HG03558 (cell line): Measurements from ENCODE around the gene FAM181B.

Experiments used
- ATAC-seq: cut with Tn5 transposase; IDR thresholded peaks from one replicate; pipeline ENCODE4 v1.9.1; 2021; ENCODE audit warnings: moderate number of reproducible peaks; ENCODE audit not compliant: unreplicated experiment; ENCODE audit errors: extremely low read depth

FAM181B gene, protein sequence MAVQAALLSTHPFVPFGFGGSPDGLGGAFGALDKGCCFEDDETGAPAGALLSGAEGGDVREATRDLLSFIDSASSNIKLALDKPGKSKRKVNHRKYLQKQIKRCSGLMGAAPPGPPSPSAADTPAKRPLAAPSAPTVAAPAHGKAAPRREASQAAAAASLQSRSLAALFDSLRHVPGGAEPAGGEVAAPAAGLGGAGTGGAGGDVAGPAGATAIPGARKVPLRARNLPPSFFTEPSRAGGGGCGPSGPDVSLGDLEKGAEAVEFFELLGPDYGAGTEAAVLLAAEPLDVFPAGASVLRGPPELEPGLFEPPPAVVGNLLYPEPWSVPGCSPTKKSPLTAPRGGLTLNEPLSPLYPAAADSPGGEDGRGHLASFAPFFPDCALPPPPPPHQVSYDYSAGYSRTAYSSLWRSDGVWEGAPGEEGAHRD

GRCh38 chr11:82733444-82734119 is at the start of gene FAM181B:
Gene FAM181B, minus strand, starts transcription at chr11:82733864. Its CDS starts 135 bp downstream, at chr11:82733729.
- no peak for ATAC-seq

GRCh38 chr11:82782825-82783374 is 49.2 kb upstream of the FAM181B start:
- no peak for ATAC-seq

DNA sequence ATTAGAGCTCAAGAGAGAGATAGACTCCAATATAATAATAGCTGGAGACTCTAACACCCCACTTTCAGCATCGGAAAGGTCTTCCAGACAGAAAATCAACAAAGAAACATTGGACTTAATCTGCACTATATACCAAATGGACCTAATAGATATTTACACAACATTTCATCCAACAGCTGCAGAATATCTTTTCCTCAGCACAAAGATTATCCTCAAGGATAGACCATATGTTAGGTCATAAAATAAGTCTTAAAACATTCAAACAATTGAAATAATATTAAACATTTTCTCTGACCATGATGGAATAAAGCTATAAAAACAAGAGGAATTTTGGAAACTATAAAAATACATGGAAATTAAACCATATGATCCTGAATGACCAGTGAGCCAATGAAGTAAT is 45.1 kb upstream of the FAM181B start:
- no peak for ATAC-seq

- ATAC-seq = no peak
Measured at GRCh38 chr11:82776377-82776776, 42.7 kb upstream of the FAM181B start.

DNA sequence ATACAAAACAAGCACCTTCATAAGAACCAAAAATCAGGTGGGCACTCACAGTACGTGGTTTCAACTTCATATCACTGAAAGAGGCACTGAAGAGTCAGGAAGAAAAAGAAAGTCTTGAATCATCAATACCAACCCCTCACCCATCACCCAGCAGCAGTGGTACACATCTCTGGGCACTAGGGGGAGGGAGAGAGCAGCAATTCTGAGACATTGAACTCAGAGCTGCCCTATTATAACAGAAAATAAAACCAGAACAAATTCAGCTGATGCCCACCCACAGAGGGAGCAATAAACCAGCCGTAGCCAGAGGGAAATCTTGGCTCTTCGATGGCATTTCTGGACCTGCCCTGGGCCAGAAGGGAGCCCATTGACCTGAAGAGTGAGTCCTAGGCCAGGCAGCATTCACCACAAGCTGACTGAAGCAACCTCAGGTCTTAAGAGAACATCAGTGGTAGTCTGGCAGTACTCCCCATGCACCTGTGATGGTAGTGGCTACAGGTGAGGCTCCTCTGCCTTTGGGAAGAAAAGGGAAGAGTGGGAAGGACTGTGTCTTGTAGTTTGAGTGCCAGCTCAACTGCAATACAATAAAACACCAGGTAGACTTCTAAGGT is 42.2 kb upstream of the FAM181B start:
- peak; percentile 96 for ATAC-seq

DNA sequence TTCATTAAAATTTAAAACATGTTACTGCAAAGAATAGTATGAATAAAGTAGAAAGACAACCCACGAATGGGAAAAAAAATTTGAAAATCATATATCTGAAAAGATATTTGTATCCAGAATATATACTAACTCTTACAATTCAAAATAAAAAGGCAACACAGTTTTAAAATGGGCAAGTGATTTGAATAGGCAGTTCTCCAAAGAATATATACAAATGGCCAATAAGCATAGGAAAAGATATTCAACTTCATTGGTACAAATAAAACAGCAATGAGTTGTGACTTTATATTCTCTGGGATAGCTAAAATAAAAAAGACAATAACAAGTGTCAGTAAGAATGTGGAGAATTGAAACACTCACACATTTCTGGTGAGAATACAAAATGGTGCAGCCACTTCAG is 41.6 kb upstream of the FAM181B start:
- ATAC-seq = no peak

DNA sequence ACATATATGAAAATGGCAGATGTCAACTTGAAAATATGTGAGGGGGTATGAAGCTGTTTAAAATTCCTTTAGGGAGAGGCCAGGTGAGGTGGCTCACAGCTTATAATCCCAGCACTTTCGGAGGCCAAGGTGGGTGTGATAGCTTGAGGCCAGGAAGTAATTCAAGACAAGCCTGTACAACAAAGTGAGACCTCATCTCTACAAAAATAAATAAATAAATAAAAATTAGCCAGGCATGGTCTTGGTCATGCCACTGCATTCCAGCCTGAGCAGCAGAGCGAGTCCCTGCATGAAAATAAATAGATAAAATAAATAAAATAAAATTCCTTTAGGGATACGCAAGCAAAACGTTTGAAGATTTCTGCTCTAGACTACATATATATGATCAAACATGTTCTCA is 38.1 kb upstream of the FAM181B start:
- no peak for ATAC-seq

DNA sequence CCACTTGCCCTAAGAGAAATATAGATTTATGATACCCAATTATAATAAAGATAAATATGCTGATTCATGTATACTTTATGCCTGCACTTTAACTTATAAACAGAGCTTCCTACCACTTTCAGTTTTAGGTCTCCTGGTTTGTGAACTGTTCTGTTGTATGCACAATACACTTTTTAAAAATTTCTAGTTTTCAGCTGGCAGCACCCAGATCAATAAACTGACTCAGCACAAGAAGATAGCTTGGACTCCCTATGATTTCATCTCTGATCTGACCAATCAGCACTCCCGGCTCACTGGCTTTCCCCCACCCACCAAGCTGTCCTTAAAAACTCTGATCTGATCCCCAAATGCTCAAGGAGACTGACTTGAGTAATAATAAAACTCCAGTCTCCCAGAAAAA is 33.5 kb upstream of the FAM181B start:
- ATAC-seq = no peak

DNA sequence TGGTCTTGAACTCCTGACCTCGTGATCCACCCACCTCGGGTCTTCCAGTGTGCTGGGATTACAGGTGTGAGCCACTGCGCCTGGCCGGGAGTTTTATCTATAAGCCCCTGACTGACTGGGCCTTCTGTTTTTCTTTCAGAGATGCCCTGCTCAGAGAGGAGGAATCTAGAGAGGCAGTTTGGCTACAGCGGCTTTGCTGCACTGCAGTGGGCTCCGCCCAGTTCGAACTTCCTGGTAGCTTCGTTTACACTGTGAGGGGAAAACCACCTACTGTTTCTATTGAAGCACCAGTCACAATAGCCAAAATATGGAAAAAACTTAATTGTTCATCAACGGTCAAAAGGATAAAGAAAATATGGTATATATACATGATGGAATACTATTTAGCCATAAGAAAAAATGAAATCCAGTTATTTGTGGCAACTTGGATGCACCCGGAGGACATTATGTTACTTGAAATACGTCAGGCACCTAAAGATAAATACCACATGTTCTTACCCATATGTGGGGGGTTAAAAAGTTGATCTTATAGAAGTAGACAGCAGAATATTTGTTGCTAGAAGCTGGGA is 31.9 kb upstream of the FAM181B start:
- ATAC-seq = no peak

DNA sequence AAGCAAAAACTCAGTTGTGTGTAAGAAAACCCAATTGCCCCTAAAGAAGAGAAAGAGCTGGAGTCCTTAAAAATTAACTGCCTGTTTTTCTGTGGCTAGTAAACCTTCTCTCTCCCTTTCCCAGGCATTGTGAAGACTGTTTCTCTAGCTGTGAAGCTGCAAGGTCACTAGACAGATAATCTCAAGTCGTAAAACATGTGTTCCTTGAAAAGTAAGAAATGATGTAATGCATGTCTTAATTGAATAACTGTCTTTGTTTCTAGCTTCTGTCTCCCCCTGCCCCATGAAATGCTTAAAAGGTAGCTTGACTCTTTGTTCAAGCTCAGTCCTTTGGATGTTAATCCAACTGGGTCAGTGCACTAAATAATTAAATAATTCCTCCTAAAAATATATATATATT is 29.5 kb upstream of the FAM181B start:
- ATAC-seq = no peak

- ATAC-seq = no peak
Measured at GRCh38 chr11:82759649-82760048, 26.0 kb upstream of the FAM181B start.

GRCh38 chr11:82757660-82758357 is 24.1 kb upstream of the FAM181B start:
- no peak for ATAC-seq

DNA sequence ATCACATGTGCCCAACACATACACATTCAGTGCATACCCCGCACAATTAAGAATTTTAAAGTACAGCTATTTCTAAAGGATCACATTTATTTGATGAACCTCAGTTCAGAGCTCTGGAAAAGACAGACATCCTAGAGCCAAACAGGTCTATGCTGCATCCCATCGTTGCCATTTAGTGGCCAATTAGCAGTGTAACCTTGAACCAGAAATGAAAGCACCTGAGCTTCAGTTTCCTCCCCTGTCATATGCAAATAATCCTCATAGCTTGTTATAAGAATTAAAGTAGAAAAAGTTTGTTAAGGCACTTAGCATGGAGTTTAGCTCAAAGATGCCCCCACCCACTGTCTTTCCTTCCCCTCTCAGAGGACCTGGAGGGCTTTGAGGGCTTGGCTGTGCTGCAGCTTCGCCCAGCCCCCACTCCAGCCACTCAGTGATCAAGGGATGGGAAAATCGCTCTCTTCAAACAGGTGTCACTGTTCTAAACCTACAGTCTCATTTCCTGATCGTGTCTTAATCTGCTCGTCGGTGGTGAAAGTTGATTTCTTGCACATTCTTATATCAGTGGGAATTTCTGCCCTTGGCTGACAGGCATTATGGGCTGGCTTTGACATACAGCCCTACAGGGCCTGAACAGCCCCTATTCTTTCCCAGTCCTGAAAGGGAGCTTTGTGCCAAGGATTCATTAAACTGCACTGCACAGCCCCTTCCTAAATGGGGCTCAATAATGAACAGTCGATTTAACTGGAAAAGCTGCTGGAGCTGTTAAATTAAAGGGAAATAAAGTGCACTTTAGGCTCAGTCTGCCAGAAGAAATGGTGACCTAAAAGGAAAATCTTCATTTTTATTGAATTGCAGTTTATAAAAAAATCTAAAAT is 23.3 kb upstream of the FAM181B start:
- ATAC-seq = no peak

DNA sequence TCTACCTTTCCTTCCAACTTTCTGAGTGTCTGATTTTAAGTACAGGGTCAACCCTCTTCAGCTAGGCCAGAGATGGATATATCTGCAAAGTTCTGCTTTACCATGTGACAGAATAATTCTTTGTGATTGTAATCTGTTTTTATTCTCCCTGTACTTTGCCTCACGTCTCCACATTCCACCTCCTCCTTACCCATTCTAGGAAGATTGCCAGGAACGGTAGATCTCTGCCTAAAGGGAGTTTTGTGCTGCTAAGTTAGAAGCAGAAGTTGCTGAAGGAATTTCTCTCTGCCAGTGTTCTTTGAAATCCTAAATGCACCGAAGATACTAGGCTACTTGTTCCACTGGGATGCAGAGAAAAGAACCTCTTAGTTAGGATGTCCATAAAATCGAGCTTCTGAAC is 20.7 kb upstream of the FAM181B start:
- no peak for ATAC-seq

- ATAC-seq = no peak
Measured at GRCh38 chr11:82753921-82754320, 20.3 kb upstream of the FAM181B start.

DNA sequence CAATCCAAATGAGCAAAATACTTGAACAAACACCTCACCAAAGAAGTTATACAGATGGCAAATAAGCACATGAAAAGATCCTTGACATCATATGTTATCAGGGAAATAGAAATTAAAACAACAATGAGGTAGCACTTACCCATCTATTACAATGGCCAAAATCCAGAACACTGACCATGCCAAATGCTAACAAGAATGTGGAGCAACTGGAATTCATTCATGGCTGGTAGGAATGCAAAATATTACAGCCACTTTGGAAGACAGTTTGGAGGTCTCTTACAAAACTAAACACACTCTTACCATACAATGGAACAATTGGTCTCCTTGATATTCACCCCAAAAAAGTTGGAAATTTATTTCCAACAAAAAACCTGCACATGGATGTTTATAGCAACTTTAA is 19.1 kb upstream of the FAM181B start:
- ATAC-seq = no peak

DNA sequence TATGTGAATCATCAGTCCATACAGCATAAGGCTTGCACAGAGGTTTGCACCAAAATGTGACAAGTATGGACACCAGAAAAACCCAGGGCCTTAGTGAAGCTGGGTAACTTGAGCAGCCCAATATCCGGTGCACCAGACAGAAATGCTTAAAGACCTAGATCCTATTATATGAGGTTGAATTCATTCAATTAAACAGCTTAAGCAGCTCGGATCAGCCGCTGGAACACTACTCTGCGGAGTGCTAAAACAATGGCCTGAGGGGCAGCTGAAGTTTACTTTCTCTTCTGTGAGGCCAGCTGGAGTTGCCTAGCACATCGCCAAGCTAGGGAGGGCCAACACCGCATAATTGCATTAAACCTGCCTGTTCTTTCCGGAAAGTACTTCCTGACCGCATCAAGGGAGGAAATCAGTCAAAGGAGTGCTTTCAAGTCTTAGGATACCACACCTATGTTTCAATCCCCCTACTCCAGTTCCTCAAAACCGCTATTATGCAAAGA is 17.0 kb upstream of the FAM181B start:
- ATAC-seq = no peak

- no peak for ATAC-seq
Measured at GRCh38 chr11:82747471-82747870, 13.8 kb upstream of the FAM181B start.

- ATAC-seq = no peak
Measured at GRCh38 chr11:82738091-82738490, 4.4 kb upstream of the FAM181B start.
